Measurements from ENCODE around the gene IGF2BP2.
A peak's percentile ranks its signal among the peaks of the same experiment; 100 is the strongest.

IGF2BP2 gene

DNA sequence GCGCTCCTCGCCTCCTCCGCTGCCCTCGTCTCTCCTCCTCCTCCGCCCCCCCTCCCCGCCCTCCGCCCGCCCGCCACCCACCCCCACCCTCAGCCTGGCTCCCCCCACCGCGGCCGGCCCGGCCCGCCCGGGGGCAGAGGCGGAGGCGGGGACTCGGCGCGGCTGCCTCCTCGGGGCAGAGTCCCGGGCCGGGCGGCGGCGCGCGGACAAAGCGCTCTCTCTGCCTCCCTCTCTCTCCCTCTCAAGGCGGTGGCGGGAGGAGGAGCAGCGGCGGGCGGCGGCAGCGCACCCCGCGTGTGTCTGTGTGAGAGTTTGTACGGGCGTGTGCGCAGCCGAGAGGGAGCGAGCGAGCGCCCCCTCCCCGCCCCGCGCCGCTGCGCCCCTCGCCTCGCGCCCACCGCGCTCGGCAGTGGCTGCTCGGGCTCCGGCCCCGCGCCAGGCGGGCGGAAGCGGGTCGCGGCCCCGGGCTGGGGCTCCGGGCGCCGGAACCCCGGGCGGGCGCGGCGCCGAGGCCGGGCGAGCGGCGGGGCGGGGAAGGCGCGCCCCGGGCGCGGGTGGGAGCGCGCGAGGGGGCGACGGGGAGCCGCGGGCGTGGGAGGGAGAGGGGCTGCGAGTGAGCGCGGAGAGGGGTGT lies at the start of gene IGF2BP2:
TSS of gene IGF2BP2 (minus strand) at position 37 of the 633 bp plus-strand sequence. CDS start 82 bp downstream, outside the sequence.
- H3K4me3 ChIP-seq (ENCODE audit: low read length), result peak within 1 kb of the TSS; percentile 87
- peak within 1 kb of the TSS; percentile 93 for H3K9ac ChIP-seq (ENCODE audit: low read length)
- H3K9me3 ChIP-seq (ENCODE audit: control insufficient read depth, low read depth, low read length), result no peaks in the 10 kb centered on the region
- peak within 1 kb of the TSS; percentile 87 for H3K27ac ChIP-seq (ENCODE audit: low read length)
- H3K27me3 ChIP-seq (ENCODE audit: control insufficient read depth, insufficient read depth, low read length), result peaks cover 14% of the 10 kb centered on the region
- H3K4me1 ChIP-seq (ENCODE audit: control insufficient read depth, low read depth, low read length), result peaks cover 25% of the 10 kb centered on the region
- no peaks in the 10 kb centered on the region for H3K36me3 ChIP-seq (ENCODE audit: control insufficient read depth, low read depth, low read length)

DNA sequence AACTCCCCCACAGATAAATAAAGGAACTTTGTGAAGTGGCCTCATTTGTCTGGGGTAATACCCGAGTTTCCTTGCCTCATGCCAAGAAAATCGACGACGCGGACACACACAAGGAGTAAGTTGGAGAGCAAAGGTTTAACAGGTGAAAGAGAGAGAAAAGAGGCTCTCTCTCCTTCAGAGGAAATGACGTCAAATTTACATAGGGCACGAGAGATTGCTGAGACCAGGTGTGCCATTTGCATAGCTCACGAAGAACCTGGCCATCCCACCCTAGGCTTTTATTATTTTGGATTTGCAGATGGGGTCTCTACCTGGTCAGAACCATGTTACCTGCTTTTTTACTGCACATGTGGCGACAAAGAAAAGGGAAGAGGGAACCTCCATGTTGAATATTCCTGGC lies 49.3 kb upstream of the IGF2BP2 start:
- H3K36me3 ChIP-seq (ENCODE audit: control insufficient read depth, low read depth, low read length), result no peaks in the 10 kb centered on the region
- no peaks in the 10 kb centered on the region for H3K27me3 ChIP-seq (ENCODE audit: control insufficient read depth, insufficient read depth, low read length)
- H3K9ac ChIP-seq (ENCODE audit: low read length), result no peak overlapping the region
- H3K4me1 ChIP-seq (ENCODE audit: control insufficient read depth, low read depth, low read length), result peaks cover 3% of the 10 kb centered on the region
- no peak overlapping the region for H3K27ac ChIP-seq (ENCODE audit: low read length)
- no peak overlapping the region for H3K4me3 ChIP-seq (ENCODE audit: low read length)
- H3K9me3 ChIP-seq (ENCODE audit: control insufficient read depth, low read depth, low read length), result no peaks in the 10 kb centered on the region

DNA sequence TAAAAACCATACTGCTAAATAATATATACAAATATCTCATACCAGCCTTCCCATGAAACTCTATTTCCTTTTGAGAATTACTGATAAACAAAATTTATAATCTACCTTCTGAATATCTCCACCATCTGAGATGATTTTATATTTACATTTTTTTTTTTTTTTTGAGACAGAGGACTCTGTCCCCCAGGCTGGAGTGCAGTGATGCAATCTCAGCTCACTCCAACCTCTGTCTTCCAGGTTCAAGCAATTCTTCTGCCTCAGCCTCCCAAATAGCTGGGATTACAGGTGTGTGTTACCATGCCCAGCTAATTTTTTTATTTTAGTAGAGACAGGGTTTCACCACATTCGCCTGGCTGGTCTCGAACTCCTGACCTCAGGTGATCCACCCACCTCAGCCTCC lies 42.8 kb upstream of the IGF2BP2 start:
- no peak overlapping the region for H3K27ac ChIP-seq (ENCODE audit: low read length)
- no peak overlapping the region for H3K4me3 ChIP-seq (ENCODE audit: low read length)
- H3K9me3 ChIP-seq (ENCODE audit: control insufficient read depth, low read depth, low read length), result no peaks in the 10 kb centered on the region
- no peak overlapping the region for H3K9ac ChIP-seq (ENCODE audit: low read length)
- no peaks in the 10 kb centered on the region for H3K36me3 ChIP-seq (ENCODE audit: control insufficient read depth, low read depth, low read length)
- no peaks in the 10 kb centered on the region for H3K27me3 ChIP-seq (ENCODE audit: control insufficient read depth, insufficient read depth, low read length)
- peaks cover 5% of the 10 kb centered on the region for H3K4me1 ChIP-seq (ENCODE audit: control insufficient read depth, low read depth, low read length)

DNA sequence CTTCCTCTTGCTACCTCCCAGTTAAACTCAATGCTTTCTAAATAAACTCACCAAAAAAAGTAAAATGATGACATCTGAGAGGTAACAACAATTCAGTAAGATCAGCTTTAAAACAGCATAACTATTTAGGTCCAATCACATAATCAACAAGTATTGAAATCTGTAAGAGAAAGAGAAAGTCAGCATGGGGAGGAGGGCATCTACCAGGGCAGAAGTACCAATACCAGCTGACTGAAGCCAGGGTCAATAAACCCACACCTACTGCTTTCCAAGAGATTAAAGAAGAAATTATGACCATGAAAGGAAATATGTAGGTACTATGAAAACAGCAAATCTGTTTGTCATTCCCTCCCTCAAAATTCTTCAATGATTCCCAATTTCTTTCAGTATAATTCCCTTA lies 42.2 kb upstream of the IGF2BP2 start:
- Histone ChIP-seq H3K36me3 (ENCODE audit: control insufficient read depth, low read depth, low read length) (no peaks in the 10 kb centered on the region), H3K9ac (ENCODE audit: low read length) (no peak overlapping the region), H3K4me3 (ENCODE audit: low read length) (no peak overlapping the region), H3K27me3 (ENCODE audit: control insufficient read depth, insufficient read depth, low read length) (no peaks in the 10 kb centered on the region), H3K27ac (ENCODE audit: low read length) (no peak overlapping the region), H3K4me1 (ENCODE audit: control insufficient read depth, low read depth, low read length) (peaks cover 5% of the 10 kb centered on the region), H3K9me3 (ENCODE audit: control insufficient read depth, low read depth, low read length) (no peaks in the 10 kb centered on the region)

DNA sequence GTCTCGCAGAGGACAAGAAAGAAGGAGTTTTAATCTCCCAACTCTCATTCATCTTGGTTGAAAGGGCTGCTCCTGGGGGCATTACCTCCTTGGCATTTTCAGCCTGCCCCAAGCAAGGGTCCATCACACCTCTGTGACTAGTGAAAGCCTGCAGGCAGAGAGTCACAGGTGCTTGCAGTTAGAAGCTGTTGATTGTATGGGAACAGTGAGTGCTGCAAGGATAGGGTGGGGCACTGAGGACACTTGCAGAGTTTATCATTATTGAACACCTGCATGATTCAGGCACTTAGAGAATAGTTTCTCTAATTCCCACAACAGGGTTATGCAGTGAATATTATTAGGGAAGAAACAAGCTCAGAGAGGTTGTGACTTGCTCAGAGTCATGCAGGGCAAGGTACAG lies 41.7 kb upstream of the IGF2BP2 start:
- Histone ChIP-seq H3K36me3 (ENCODE audit: control insufficient read depth, low read depth, low read length) (no peaks in the 10 kb centered on the region), H3K27me3 (ENCODE audit: control insufficient read depth, insufficient read depth, low read length) (no peaks in the 10 kb centered on the region)

DNA sequence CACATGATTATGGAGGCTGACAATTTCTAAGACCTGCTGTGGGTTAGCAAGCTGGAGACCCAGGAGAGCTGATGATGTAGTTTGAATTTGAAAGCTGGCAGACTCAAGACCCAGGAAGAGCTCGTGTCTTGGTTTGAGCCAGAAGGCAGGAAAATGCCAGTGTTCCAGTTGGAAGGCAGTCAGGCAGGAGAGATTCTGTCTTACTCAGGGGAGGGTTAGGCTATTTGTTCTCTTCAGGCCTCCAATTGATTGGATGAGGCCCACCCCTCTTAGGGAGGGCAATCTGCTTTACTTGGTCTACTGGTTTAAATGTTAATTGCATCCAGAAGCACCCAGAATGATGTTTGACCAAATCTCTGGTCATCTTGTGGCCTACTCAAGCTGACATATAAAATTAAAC lies 40.4 kb upstream of the IGF2BP2 start:
- Histone ChIP-seq H3K27ac (ENCODE audit: low read length) (no peak overlapping the region), H3K9me3 (ENCODE audit: control insufficient read depth, low read depth, low read length) (no peaks in the 10 kb centered on the region), H3K36me3 (ENCODE audit: control insufficient read depth, low read depth, low read length) (no peaks in the 10 kb centered on the region), H3K27me3 (ENCODE audit: control insufficient read depth, insufficient read depth, low read length) (no peaks in the 10 kb centered on the region), H3K4me3 (ENCODE audit: low read length) (no peak overlapping the region), H3K9ac (ENCODE audit: low read length) (no peak overlapping the region), H3K4me1 (ENCODE audit: control insufficient read depth, low read depth, low read length) (peaks cover 5% of the 10 kb centered on the region)

More for the DNA sequence above, 41.7 kb upstream of the IGF2BP2 start:
- H3K4me1 ChIP-seq (ENCODE audit: control insufficient read depth, low read depth, low read length), result peaks cover 5% of the 10 kb centered on the region
- no peaks in the 10 kb centered on the region for H3K9me3 ChIP-seq (ENCODE audit: control insufficient read depth, low read depth, low read length)
- no peak overlapping the region for H3K9ac ChIP-seq (ENCODE audit: low read length)
- H3K27ac ChIP-seq (ENCODE audit: low read length), result no peak overlapping the region
- no peak overlapping the region for H3K4me3 ChIP-seq (ENCODE audit: low read length)

DNA sequence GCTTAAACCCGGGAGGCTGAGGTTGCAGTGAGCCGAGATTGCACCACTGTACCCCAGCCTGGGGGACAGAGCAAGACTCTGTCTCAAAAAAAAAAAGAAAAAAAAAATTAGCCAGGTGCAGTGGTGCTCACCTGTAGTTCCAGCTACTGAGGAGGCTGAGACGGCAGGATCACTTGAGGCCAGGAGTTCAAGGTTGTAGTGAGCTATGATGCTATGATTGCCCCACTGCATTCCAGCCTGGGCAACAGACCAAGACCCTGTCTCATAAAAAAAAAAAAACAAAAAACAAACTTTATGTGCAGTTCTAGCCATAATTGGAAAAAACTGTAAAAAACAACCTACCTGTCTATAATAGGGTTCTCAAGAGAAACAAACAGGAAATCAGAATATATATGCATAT lies 39.9 kb upstream of the IGF2BP2 start:
- no peak overlapping the region for H3K9ac ChIP-seq (ENCODE audit: low read length)
- peaks cover 5% of the 10 kb centered on the region for H3K4me1 ChIP-seq (ENCODE audit: control insufficient read depth, low read depth, low read length)
- H3K9me3 ChIP-seq (ENCODE audit: control insufficient read depth, low read depth, low read length), result no peaks in the 10 kb centered on the region
- no peaks in the 10 kb centered on the region for H3K27me3 ChIP-seq (ENCODE audit: control insufficient read depth, insufficient read depth, low read length)
- H3K4me3 ChIP-seq (ENCODE audit: low read length), result no peak overlapping the region
- no peaks in the 10 kb centered on the region for H3K36me3 ChIP-seq (ENCODE audit: control insufficient read depth, low read depth, low read length)
- no peak overlapping the region for H3K27ac ChIP-seq (ENCODE audit: low read length)

DNA sequence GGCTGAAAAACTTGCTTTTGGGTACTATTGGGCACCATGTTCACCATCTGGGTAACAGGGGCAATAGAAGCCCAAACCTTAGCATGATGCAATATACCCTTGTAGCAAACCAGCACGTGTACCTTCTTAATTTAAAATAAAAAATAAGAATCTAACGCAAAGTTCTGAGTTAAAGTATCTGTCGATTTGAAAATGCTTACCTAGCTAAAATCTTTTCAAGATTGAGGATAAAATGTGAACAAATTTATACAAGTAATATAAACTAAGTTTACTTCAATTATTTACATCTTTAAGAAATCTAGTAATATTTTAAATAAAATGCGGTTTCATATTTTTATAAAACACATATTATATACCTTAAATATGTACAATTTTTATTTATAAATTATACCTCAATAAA lies 38.1 kb upstream of the IGF2BP2 start:
- H3K9ac ChIP-seq (ENCODE audit: low read length), result no peak overlapping the region
- no peak overlapping the region for H3K4me3 ChIP-seq (ENCODE audit: low read length)
- no peaks in the 10 kb centered on the region for H3K27me3 ChIP-seq (ENCODE audit: control insufficient read depth, insufficient read depth, low read length)
- no peaks in the 10 kb centered on the region for H3K9me3 ChIP-seq (ENCODE audit: control insufficient read depth, low read depth, low read length)
- H3K27ac ChIP-seq (ENCODE audit: low read length), result no peak overlapping the region
- H3K36me3 ChIP-seq (ENCODE audit: control insufficient read depth, low read depth, low read length), result no peaks in the 10 kb centered on the region
- H3K4me1 ChIP-seq (ENCODE audit: control insufficient read depth, low read depth, low read length), result peaks cover 5% of the 10 kb centered on the region

DNA sequence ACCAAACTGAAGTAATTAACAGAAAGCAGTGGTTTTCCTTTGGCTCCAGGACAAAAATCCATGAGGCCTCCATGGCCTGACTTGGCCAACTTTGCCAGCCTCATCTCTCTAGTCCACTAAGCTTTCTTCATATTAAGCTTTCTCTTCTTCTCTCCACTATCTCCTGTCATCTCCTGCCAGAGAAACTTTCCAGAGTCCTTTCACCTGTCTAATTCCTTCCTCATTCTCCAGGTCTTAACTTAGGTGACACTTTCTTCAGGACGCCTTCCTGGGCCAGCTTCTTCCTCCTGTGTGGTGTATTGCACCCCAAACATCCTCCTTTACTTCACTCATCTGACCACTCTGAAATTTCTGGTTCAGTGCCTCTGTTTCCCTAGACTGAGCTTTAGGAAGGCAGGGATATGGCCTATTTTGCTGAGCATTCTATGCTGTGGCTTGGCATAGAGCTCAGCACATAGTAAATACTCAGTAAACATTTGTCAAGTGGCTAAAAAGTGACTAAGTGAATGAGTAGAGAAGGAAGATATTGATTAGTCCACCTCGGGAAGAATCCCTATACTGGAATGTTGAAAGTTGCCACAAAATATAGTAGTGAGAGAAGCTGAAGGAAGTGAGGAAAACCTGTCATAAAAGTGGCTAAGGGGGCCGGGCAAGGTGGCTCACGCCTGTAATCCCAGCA lies 34.6 kb upstream of the IGF2BP2 start:
- H3K36me3 ChIP-seq (ENCODE audit: control insufficient read depth, low read depth, low read length), result no peaks in the 10 kb centered on the region
- H3K4me1 ChIP-seq (ENCODE audit: control insufficient read depth, low read depth, low read length), result no peaks in the 10 kb centered on the region
- H3K4me3 ChIP-seq (ENCODE audit: low read length), result no peak overlapping the region
- H3K9ac ChIP-seq (ENCODE audit: low read length), result no peak overlapping the region
- no peak overlapping the region for H3K27ac ChIP-seq (ENCODE audit: low read length)
- peaks cover 4% of the 10 kb centered on the region for H3K9me3 ChIP-seq (ENCODE audit: control insufficient read depth, low read depth, low read length)
- H3K27me3 ChIP-seq (ENCODE audit: control insufficient read depth, insufficient read depth, low read length), result no peaks in the 10 kb centered on the region

DNA sequence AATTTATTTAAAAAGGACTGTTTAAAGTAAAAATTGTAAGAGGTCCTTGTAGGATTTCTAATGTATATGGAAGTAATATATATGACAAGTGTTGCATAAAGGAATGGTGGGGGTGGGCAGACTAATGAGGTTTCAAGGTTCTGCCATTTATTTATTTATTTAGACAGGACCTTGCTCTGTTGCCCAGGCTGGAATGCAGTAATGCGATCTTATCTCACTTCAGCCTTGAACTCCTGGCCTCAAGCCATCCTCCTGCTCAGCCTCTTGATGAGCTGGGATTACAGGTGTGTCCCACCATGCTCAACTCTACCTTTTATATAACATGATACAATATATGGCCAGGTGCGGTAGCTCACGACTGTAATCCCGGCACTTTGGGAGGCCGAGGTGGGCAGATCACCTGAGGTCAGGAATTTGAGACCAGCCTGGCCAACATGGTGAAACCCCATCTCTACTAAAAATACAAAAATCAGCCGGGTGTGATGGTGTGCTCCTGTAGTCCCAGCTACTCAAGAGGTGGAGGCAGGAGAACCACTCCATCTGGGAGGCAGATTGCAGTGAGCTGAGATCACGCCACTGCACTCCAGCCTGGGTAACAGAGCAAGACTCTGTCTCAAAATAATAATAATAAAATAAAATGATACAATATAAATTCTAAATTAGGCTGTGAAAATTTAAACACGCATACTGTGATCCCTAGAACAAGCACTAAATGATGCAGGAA lies 33.8 kb upstream of the IGF2BP2 start:
- Histone ChIP-seq H3K27me3 (ENCODE audit: control insufficient read depth, insufficient read depth, low read length) (no peaks in the 10 kb centered on the region), H3K4me3 (ENCODE audit: low read length) (no peak overlapping the region), H3K4me1 (ENCODE audit: control insufficient read depth, low read depth, low read length) (no peaks in the 10 kb centered on the region), H3K9ac (ENCODE audit: low read length) (no peak overlapping the region), H3K27ac (ENCODE audit: low read length) (no peak overlapping the region), H3K9me3 (ENCODE audit: control insufficient read depth, low read depth, low read length) (peaks cover 4% of the 10 kb centered on the region), H3K36me3 (ENCODE audit: control insufficient read depth, low read depth, low read length) (no peaks in the 10 kb centered on the region)

DNA sequence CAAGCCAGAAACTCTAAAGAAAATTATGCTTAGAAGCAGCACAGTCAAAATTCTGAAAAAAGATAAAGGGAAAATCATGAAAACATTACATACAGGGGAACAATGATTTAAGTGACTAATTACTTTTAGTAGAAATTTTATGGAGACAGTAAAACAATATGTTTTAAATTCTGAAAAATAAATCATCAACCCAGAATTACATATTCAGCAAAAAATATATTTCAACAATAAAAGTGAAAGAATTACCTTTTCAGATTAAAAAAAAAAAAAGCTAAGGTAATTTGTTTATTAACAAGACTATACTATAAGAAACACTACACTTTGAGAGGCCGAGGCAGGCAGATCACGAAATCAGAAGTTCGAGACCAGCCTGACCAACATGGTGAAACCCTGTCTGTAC lies 32.4 kb upstream of the IGF2BP2 start:
- no peak overlapping the region for H3K4me3 ChIP-seq (ENCODE audit: low read length)
- no peaks in the 10 kb centered on the region for H3K36me3 ChIP-seq (ENCODE audit: control insufficient read depth, low read depth, low read length)
- H3K4me1 ChIP-seq (ENCODE audit: control insufficient read depth, low read depth, low read length), result no peaks in the 10 kb centered on the region
- peaks cover 4% of the 10 kb centered on the region for H3K9me3 ChIP-seq (ENCODE audit: control insufficient read depth, low read depth, low read length)
- H3K27me3 ChIP-seq (ENCODE audit: control insufficient read depth, insufficient read depth, low read length), result no peaks in the 10 kb centered on the region
- H3K9ac ChIP-seq (ENCODE audit: low read length), result no peak overlapping the region
- H3K27ac ChIP-seq (ENCODE audit: low read length), result no peak overlapping the region
